HepG2 (cell line): ENCODE results near the gene SCNM1. TPM values are rescaled to one million over a fixed set of nuclear protein-coding genes. Genes with fewer than 3 reads are reported as not detected.
A peak's percentile ranks its signal among the peaks of the same experiment; 100 is the strongest.

Source experiments
- FOSL2 ChIP-seq: sonication (generic); formaldehyde crosslinking; IDR thresholded peaks from 2 replicates; pipeline ENCODE4 v1.4.0; 2020; ENCODE audit warnings: missing genetic modification reagents
- HDAC1 ChIP-seq: sonication (generic); formaldehyde crosslinking; IDR thresholded peaks from 2 replicates; pipeline ENCODE4 v1.5.1; 2020; ENCODE audit warnings: mild to moderate bottlenecking, missing genetic modification reagents
- HIVEP1 ChIP-seq: sonication (generic); formaldehyde crosslinking; IDR thresholded peaks from 2 replicates; pipeline ENCODE4 v1.4.0; 2020; ENCODE audit warnings: mild to moderate bottlenecking, missing genetic modification reagents
- MEIS2 ChIP-seq: sonication (generic); formaldehyde crosslinking; IDR thresholded peaks from 2 replicates; pipeline ENCODE4 v1.9.0; 2021; ENCODE audit warnings: mild to moderate bottlenecking, missing genetic modification reagents
- MTA1 ChIP-seq: sonication (generic); formaldehyde crosslinking; IDR thresholded peaks from 2 replicates; pipeline ENCODE4 v1.4.0; 2020; ENCODE audit warnings: missing genetic modification reagents, mild to moderate bottlenecking, borderline replicate concordance
- NCOR1 ChIP-seq: fragments of 200-600 bp; sonication (generic); IDR thresholded peaks from 2 replicates; pipeline ENCODE4 v1.7.0; 2017; ENCODE audit warnings: antibody characterized with exemption, low read length, borderline replicate concordance
- RARA ChIP-seq: IDR thresholded peaks from 2 replicates; pipeline ENCODE4 v1.6.1; 2016; ENCODE audit warnings: missing genetic modification reagents, missing compliant biosample characterization
- RFX5 ChIP-seq: IDR thresholded peaks from 2 replicates; pipeline ENCODE4 v1.6.1; 2011; ENCODE audit warnings: low read depth, low read length, improper control_type of control experiment
- RFXANK ChIP-seq: IDR thresholded peaks from 2 replicates; pipeline ENCODE4 v1.6.1; 2016
- SNRNP70 ChIP-seq: fragments of 200-400 bp; formaldehyde crosslinking; IDR thresholded peaks from 2 replicates; pipeline ENCODE4 v1.6.1; 2017; ENCODE audit warnings: mild to moderate bottlenecking, low read depth, low read length, moderate library complexity
- TBX3 ChIP-seq: fragments of 450-650 bp; IDR thresholded peaks from 2 replicates; pipeline ENCODE4 v1.6.1; 2017; ENCODE audit warnings: antibody characterized with exemption, mild to moderate bottlenecking, inconsistent platforms, borderline replicate concordance
- TOPORS ChIP-seq: sonication (generic); formaldehyde crosslinking; IDR thresholded peaks from 2 replicates; pipeline ENCODE4 v1.8.0; 2023; ENCODE audit warnings: mild to moderate bottlenecking, missing genetic modification reagents
- polyA plus RNA-seq, 8 experiments: library from polyadenylated mRNA; depleted of rRNA in 3 of 8; stranded (reverse) in 7 of 8; unstranded in 1 of 8; fragments of >200 nt; fragmentation: Illumina TruSeq in 4 of 8; extraction: Trizol in 4 of 8; gene quantifications; 2 replicates each; pipeline versions ENCODE4 v1.2.1 to v1.2.3, GENCODE V29; 2011 to 2016; ENCODE audit warnings: low read depth in 4 of 8, missing spikeins in 1 of 8, mixed read lengths in 1 of 8; ENCODE audit not compliant: insufficient read depth in 1 of 8
- total RNA-seq, 5 experiments: library from RNA; depleted of rRNA; stranded (reverse); fragments of >200 nt; fragmentation: Illumina TruSeq; extraction: Trizol; gene quantifications; 2 replicates each; pipeline ENCODE4 v1.2.3, GENCODE V29; 2016; ENCODE audit warnings: low read depth in 1 of 5
- TF ChIP-seq, protein P1 (sequence below): sonication (generic); formaldehyde crosslinking; IDR thresholded peaks from 2 replicates; pipeline ENCODE4 v1.4.0; 2020; ENCODE audit warnings: low read depth, missing genetic modification reagents
- TF ChIP-seq, protein P2 (sequence below): sonication (generic); formaldehyde crosslinking; IDR thresholded peaks from 2 replicates; pipeline ENCODE4 v1.8.0; 2022; ENCODE audit warnings: missing genetic modification reagents, mild to moderate bottlenecking, borderline replicate concordance
- TF ChIP-seq, protein P3 (sequence below): sonication (generic); formaldehyde crosslinking; IDR thresholded peaks from 2 replicates; pipeline ENCODE4 v1.5.1; 2020; ENCODE audit warnings: missing genetic modification reagents, mild to moderate bottlenecking, borderline replicate concordance
- TF ChIP-seq, protein P4 (sequence below): IDR thresholded peaks from 2 replicates; pipeline ENCODE4 v1.6.1; 2016; ENCODE audit warnings: low read depth, borderline replicate concordance
- TF ChIP-seq, protein P5 (sequence below): sonication (generic); formaldehyde crosslinking; IDR thresholded peaks from 2 replicates; pipeline ENCODE4 v1.4.0; 2020; ENCODE audit warnings: missing genetic modification reagents
- TF ChIP-seq, protein P6 (sequence below): sonication (generic); formaldehyde crosslinking; IDR thresholded peaks from 2 replicates; pipeline ENCODE4 v1.8.1; 2023; ENCODE audit warnings: mild to moderate bottlenecking, missing genetic modification reagents, borderline replicate concordance

Gene SCNM1
- total and polyA plus RNA-seq, 2 of the 13 experiments (the other 11 are each of a cell fraction or from before 2014, with no cell fraction given), result 16.3 to 31.5 TPM

DNA sequence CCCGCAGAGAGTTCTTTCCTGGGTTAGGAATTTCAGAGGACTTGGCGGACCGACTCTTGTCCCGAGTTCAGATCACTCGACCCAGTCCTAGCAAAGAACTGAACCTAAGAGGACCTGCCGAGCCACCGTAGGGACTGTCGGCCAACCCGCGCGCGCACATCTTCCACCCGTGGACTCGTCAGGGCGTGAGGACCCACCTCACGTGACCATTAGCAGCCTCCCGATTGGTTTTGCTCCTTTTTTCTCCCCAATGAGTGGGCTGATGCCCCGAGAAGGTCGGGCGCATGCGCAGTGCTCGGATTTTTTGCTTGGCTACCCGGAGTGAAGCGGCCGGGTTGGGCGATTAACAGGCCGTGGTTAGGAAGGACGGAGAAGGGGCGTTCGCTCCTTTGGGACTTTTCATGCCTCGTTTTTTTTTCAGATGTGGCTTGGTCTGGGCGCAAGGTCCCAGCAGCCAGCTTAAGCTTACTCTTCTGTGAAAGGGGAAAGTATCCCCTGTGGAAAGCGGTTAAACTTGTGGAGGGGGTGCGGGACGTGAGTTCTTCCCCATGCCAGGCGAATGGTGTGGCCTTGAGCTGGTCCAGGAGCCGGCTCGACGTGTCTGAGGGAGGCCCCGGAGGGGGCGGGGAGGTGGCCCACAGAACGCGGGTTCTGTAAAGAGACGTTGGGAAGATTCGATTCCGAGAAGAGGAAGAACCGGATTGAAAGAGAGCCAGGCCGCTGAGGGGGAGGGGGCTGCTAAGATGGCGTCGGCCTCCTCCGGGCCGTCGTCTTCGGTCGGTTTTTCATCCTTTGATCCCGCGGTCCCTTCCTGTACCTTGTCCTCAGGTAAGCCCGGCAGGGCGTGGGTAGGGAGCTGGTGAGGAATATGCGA is 32.5 kb downstream of the SCNM1 start, which contains the start of gene PIP5K1A (continued):
- TF ChIP-seq, protein P1, sequence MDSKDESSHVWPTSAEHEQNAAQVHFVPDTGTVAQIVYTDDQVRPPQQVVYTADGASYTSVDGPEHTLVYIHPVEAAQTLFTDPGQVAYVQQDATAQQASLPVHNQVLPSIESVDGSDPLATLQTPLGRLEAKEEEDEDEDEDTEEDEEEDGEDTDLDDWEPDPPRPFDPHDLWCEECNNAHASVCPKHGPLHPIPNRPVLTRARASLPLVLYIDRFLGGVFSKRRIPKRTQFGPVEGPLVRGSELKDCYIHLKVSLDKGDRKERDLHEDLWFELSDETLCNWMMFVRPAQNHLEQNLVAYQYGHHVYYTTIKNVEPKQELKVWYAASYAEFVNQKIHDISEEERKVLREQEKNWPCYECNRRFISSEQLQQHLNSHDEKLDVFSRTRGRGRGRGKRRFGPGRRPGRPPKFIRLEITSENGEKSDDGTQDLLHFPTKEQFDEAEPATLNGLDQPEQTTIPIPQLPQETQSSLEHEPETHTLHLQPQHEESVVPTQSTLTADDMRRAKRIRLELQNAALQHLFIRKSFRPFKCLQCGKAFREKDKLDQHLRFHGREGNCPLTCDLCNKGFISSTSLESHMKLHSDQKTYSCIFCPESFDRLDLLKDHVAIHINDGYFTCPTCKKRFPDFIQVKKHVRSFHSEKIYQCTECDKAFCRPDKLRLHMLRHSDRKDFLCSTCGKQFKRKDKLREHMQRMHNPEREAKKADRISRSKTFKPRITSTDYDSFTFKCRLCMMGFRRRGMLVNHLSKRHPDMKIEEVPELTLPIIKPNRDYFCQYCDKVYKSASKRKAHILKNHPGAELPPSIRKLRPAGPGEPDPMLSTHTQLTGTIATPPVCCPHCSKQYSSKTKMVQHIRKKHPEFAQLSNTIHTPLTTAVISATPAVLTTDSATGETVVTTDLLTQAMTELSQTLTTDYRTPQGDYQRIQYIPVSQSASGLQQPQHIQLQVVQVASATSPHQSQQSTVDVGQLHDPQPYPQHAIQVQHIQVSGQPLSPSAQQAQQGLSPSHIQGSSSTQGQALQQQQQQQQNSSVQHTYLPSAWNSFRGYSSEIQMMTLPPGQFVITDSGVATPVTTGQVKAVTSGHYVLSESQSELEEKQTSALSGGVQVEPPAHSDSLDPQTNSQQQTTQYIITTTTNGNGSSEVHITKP (CRISPR knock-in tag), result no peak
- peak; percentile 86; the same call in 1 of the 2 replicates for TF ChIP-seq MTA1 (CRISPR knock-in tag)
- no peak for TF ChIP-seq RARA (CRISPR knock-in tag)
- TF ChIP-seq RFXANK (CRISPR knock-in tag), result no peak
- TF ChIP-seq, protein P2, sequence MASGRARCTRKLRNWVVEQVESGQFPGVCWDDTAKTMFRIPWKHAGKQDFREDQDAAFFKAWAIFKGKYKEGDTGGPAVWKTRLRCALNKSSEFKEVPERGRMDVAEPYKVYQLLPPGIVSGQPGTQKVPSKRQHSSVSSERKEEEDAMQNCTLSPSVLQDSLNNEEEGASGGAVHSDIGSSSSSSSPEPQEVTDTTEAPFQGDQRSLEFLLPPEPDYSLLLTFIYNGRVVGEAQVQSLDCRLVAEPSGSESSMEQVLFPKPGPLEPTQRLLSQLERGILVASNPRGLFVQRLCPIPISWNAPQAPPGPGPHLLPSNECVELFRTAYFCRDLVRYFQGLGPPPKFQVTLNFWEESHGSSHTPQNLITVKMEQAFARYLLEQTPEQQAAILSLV (CRISPR knock-in tag), result no peak
- no peak for TF ChIP-seq TBX3
- TF ChIP-seq MEIS2, result peak; percentile 42
- TF ChIP-seq, protein P3, sequence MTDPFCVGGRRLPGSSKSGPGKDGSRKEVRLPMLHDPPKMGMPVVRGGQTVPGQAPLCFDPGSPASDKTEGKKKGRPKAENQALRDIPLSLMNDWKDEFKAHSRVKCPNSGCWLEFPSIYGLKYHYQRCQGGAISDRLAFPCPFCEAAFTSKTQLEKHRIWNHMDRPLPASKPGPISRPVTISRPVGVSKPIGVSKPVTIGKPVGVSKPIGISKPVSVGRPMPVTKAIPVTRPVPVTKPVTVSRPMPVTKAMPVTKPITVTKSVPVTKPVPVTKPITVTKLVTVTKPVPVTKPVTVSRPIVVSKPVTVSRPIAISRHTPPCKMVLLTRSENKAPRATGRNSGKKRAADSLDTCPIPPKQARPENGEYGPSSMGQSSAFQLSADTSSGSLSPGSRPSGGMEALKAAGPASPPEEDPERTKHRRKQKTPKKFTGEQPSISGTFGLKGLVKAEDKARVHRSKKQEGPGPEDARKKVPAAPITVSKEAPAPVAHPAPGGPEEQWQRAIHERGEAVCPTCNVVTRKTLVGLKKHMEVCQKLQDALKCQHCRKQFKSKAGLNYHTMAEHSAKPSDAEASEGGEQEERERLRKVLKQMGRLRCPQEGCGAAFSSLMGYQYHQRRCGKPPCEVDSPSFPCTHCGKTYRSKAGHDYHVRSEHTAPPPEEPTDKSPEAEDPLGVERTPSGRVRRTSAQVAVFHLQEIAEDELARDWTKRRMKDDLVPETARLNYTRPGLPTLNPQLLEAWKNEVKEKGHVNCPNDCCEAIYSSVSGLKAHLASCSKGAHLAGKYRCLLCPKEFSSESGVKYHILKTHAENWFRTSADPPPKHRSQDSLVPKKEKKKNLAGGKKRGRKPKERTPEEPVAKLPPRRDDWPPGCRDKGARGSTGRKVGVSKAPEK (CRISPR knock-in tag), result no peak
- peak; percentile 39; the same call in 1 of the 2 replicates for TF ChIP-seq NCOR1
- TF ChIP-seq TOPORS (CRISPR knock-in tag), result peak; percentile 33; the same call in 1 of the 2 replicates
- TF ChIP-seq, protein P4, sequence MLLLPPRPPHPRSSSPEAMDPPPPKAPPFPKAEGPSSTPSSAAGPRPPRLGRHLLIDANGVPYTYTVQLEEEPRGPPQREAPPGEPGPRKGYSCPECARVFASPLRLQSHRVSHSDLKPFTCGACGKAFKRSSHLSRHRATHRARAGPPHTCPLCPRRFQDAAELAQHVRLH, result peak; percentile 74; the same call in 1 of the 2 replicates
- peak; percentile 52; the same call in 1 of the 2 replicates for TF ChIP-seq HDAC1 (CRISPR knock-in tag)
- TF ChIP-seq SNRNP70, result no peak
- TF ChIP-seq HIVEP1 (CRISPR knock-in tag), result no peak; the same call in 1 of the 2 replicates
- no peak for TF ChIP-seq FOSL2
- TF ChIP-seq, protein P5, sequence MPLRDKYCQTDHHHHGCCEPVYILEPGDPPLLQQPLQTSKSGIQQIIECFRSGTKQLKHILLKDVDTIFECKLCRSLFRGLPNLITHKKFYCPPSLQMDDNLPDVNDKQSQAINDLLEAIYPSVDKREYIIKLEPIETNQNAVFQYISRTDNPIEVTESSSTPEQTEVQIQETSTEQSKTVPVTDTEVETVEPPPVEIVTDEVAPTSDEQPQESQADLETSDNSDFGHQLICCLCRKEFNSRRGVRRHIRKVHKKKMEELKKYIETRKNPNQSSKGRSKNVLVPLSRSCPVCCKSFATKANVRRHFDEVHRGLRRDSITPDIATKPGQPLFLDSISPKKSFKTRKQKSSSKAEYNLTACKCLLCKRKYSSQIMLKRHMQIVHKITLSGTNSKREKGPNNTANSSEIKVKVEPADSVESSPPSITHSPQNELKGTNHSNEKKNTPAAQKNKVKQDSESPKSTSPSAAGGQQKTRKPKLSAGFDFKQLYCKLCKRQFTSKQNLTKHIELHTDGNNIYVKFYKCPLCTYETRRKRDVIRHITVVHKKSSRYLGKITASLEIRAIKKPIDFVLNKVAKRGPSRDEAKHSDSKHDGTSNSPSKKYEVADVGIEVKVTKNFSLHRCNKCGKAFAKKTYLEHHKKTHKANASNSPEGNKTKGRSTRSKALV (CRISPR knock-in tag), result no peak
- TF ChIP-seq, protein P6, sequence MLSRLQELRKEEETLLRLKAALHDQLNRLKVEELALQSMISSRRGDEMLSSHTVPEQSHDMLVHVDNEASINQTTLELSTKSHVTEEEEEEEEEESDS (CRISPR knock-in tag), result 0 out of 2 replicates have a peak, but pooled peaks have one; percentile 43
- TF ChIP-seq RFX5, result no peak
